GM23338 (cell line): ENCODE data around the gene ITGB7. TPM values are rescaled to one million over a fixed set of nuclear protein-coding genes. Genes with fewer than 3 reads are reported as not detected.

Experiments used
- ATAC-seq: fragments of 200-7000 bp; cut with Tn5 transposase; 3 replicates; pipeline ENCODE4 v1.9.1; 2020
- DNase-seq: peaks from one replicate; pipeline ENCODE4 v3.0.0-alpha.2; 2015; ENCODE audit warnings: low spot score
- H2AFZ ChIP-seq: fragments of 200-600 bp; sonication (generic); 2 replicates; pipeline ENCODE4 v1.8.0; 2016; ENCODE audit warnings: antibody characterized with exemption, mild to moderate bottlenecking, moderate library complexity
- H3F3A ChIP-seq: fragments of 200-600 bp; sonication (generic); replicated peaks from 2 replicates; pipeline ENCODE4 v1.8.0; 2017; ENCODE audit warnings: antibody characterized with exemption, mixed run types, low read depth
- H3K27ac ChIP-seq: fragments of 200-600 bp; sonication (generic); 2 replicates; pipeline ENCODE4 v1.6.1; 2016; ENCODE audit warnings: low read depth
- H3K27me3 ChIP-seq: fragments of 200-600 bp; sonication (generic); 2 replicates; pipeline ENCODE4 v1.8.0; 2016; ENCODE audit warnings: mild to moderate bottlenecking, mixed run types, moderate library complexity; ENCODE audit not compliant: insufficient read depth
- H3K36me3 ChIP-seq: fragments of 200-600 bp; sonication (generic); 2 replicates; pipeline ENCODE4 v1.8.0; 2016; ENCODE audit warnings: mild to moderate bottlenecking; ENCODE audit not compliant: insufficient read depth
- H3K4me1 ChIP-seq: fragments of 200-600 bp; sonication (generic); 2 replicates; pipeline ENCODE4 v1.8.0; 2016; ENCODE audit warnings: mild to moderate bottlenecking, moderate library complexity; ENCODE audit not compliant: insufficient read depth
- H3K4me2 ChIP-seq: fragments of 200-600 bp; sonication (generic); 2 replicates; pipeline ENCODE4 v1.7.1; 2017; ENCODE audit warnings: mixed run types
- H3K4me3 ChIP-seq: fragments of 200-600 bp; sonication (generic); 2 replicates; pipeline ENCODE4 v1.6.1; 2016; ENCODE audit warnings: mixed run types
- H3K79me2 ChIP-seq: fragments of 200-600 bp; sonication (generic); replicated peaks from 2 replicates; pipeline ENCODE4 v1.8.0; 2017; ENCODE audit warnings: mild to moderate bottlenecking; ENCODE audit not compliant: insufficient read depth
- H3K9me2 ChIP-seq: fragments of 200-600 bp; sonication (generic); 2 replicates; pipeline ENCODE4 v1.8.0; 2017; ENCODE audit not compliant: insufficient read depth
- H4K20me1 ChIP-seq: fragments of 200-600 bp; sonication (generic); replicated peaks from 2 replicates; pipeline ENCODE4 v1.8.0; 2017; ENCODE audit warnings: mild to moderate bottlenecking; ENCODE audit not compliant: insufficient read depth
- H3K27ac Mint-ChIP-seq: 2 replicates; pipeline ENCODE4 v1.8.0; 2020; ENCODE audit warnings: inconsistent platforms, mild to moderate bottlenecking, moderate library complexity, mixed read lengths
- H3K27me3 Mint-ChIP-seq: 3 replicates; pipeline ENCODE4 v1.8.0; 2022; ENCODE audit warnings: low read depth, mild to moderate bottlenecking, moderate library complexity, mixed read lengths, inconsistent platforms; ENCODE audit not compliant: insufficient read depth, poor library complexity
- H3K36me3 Mint-ChIP-seq: 3 replicates; pipeline ENCODE4 v1.8.0; 2021; ENCODE audit warnings: low read depth, mild to moderate bottlenecking, inconsistent platforms, moderate library complexity, mixed read lengths
- H3K4me1 Mint-ChIP-seq: 3 replicates; pipeline ENCODE4 v1.8.0; 2020; ENCODE audit warnings: mild to moderate bottlenecking, inconsistent platforms, mixed read lengths
- H3K4me3 Mint-ChIP-seq: 3 replicates; pipeline ENCODE4 v1.8.0; 2021; ENCODE audit warnings: moderate library complexity, mild to moderate bottlenecking, inconsistent platforms, mixed read lengths
- H3K9me3 Mint-ChIP-seq: 3 replicates; pipeline ENCODE4 v1.8.0; 2020; ENCODE audit warnings: moderate library complexity, mild to moderate bottlenecking, inconsistent platforms, mixed read lengths
- CREB1 ChIP-seq: fragments of 250-450 bp; sonication (Bioruptor Pico); IDR thresholded peaks from 2 replicates; pipeline ENCODE4 v1.5.0; 2020; ENCODE audit warnings: low read depth, mild to moderate bottlenecking, moderate library complexity
- ETS1 ChIP-seq: IDR thresholded peaks from 2 replicates; pipeline ENCODE4 v1.6.1; 2016; ENCODE audit warnings: antibody characterized with exemption
- EZH2 ChIP-seq: fragments of 200-600 bp; sonication (generic); IDR thresholded peaks from one replicate; pipeline ENCODE4 v1.8.0; 2017; ENCODE audit warnings: antibody characterized with exemption, mild to moderate bottlenecking, low read depth; ENCODE audit not compliant: unreplicated experiment
- EZH2phosphoT487 ChIP-seq: fragments of 200-600 bp; sonication (generic); IDR thresholded peaks from one replicate; pipeline ENCODE4 v1.8.1; 2018; ENCODE audit warnings: antibody characterized with exemption; ENCODE audit not compliant: unreplicated experiment
- JUNB ChIP-seq: IDR thresholded peaks from one replicate; pipeline ENCODE4 v1.6.1; 2016; ENCODE audit warnings: antibody characterized with exemption; ENCODE audit not compliant: unreplicated experiment
- NANOG ChIP-seq: IDR thresholded peaks from 2 replicates; pipeline ENCODE4 v1.6.1; 2016; ENCODE audit warnings: antibody characterized with exemption, borderline replicate concordance
- POLR2AphosphoS5 ChIP-seq: IDR thresholded peaks from 2 replicates; pipeline ENCODE4 v1.6.1; 2016; ENCODE audit warnings: antibody characterized with exemption, low read depth
- STAT1 ChIP-seq: IDR thresholded peaks from one replicate; pipeline ENCODE4 v1.6.1; 2016; ENCODE audit warnings: antibody characterized with exemption; ENCODE audit not compliant: unreplicated experiment
- ZNF114 ChIP-seq: fragments of 250-450 bp; sonication (Bioruptor Pico); IDR thresholded peaks from 2 replicates; pipeline ENCODE4 v1.5.0; 2020; ENCODE audit warnings: mild to moderate bottlenecking, moderate library complexity
- ZNF331 ChIP-seq: fragments of 250-450 bp; sonication (Bioruptor Pico); IDR thresholded peaks from 2 replicates; pipeline ENCODE4 v1.5.0; 2020; ENCODE audit warnings: low read depth, mild to moderate bottlenecking, moderate library complexity
- polyA plus RNA-seq: library from polyadenylated mRNA; unstranded; fragments of >200 nt; fragmentation: Nextera tagmentation; extraction: Ambion mirVana; gene quantifications from 2 replicates; pipeline ENCODE4 v1.2.1, GENCODE V29; 2016
- total RNA-seq: library from RNA; depleted of rRNA; stranded (reverse); fragments of >200 nt; shearing (Covaris generic); gene quantifications from 2 replicates; pipeline ENCODE4 v1.2.3, GENCODE V29; 2014
- TF ChIP-seq, protein P1 (sequence below): fragments of 250-450 bp; sonication (Bioruptor Pico); IDR thresholded peaks from 2 replicates; pipeline ENCODE4 v1.5.0; 2020; ENCODE audit warnings: mild to moderate bottlenecking, moderate library complexity
- TF ChIP-seq, protein P2 (sequence below), 2 experiments: fragments of 200-600 bp in 1 of 2; sonication (generic) in 1 of 2; conservative IDR thresholded peaks; 2 replicates each; pipeline versions ENCODE4 v1.5.1 to v1.6.1; 2016 to 2017; ENCODE audit warnings: antibody characterized with exemption in 2 of 2, low read depth in 2 of 2, mild to moderate bottlenecking in 2 of 2, moderate library complexity in 1 of 2

Gene ITGB7
- total and polyA plus RNA-seq, 2 experiments from 2014 or later = 0.32 TPM; not detected in 1

- TF ChIP-seq CREB1 (CRISPR knock-in tag) = no peak
- peak; percentile 77 for TF ChIP-seq ETS1
These were observed 32.1 kb downstream of the ITGB7 start (continued) for GRCh38 chr12:53174881-53175491.

- no peak for ATAC-seq
- TF ChIP-seq ZNF114 (no peak), ETS1 (no peak), EZH2 (no peak), CREB1 (CRISPR knock-in tag) (no peak), STAT1 (no peak), JUNB (no peak), ZNF331 (CRISPR knock-in tag) (no peak), EZH2phosphoT487 (no peak), POLR2AphosphoS5 (no peak), NANOG (no peak)
- TF ChIP-seq, protein P1, sequence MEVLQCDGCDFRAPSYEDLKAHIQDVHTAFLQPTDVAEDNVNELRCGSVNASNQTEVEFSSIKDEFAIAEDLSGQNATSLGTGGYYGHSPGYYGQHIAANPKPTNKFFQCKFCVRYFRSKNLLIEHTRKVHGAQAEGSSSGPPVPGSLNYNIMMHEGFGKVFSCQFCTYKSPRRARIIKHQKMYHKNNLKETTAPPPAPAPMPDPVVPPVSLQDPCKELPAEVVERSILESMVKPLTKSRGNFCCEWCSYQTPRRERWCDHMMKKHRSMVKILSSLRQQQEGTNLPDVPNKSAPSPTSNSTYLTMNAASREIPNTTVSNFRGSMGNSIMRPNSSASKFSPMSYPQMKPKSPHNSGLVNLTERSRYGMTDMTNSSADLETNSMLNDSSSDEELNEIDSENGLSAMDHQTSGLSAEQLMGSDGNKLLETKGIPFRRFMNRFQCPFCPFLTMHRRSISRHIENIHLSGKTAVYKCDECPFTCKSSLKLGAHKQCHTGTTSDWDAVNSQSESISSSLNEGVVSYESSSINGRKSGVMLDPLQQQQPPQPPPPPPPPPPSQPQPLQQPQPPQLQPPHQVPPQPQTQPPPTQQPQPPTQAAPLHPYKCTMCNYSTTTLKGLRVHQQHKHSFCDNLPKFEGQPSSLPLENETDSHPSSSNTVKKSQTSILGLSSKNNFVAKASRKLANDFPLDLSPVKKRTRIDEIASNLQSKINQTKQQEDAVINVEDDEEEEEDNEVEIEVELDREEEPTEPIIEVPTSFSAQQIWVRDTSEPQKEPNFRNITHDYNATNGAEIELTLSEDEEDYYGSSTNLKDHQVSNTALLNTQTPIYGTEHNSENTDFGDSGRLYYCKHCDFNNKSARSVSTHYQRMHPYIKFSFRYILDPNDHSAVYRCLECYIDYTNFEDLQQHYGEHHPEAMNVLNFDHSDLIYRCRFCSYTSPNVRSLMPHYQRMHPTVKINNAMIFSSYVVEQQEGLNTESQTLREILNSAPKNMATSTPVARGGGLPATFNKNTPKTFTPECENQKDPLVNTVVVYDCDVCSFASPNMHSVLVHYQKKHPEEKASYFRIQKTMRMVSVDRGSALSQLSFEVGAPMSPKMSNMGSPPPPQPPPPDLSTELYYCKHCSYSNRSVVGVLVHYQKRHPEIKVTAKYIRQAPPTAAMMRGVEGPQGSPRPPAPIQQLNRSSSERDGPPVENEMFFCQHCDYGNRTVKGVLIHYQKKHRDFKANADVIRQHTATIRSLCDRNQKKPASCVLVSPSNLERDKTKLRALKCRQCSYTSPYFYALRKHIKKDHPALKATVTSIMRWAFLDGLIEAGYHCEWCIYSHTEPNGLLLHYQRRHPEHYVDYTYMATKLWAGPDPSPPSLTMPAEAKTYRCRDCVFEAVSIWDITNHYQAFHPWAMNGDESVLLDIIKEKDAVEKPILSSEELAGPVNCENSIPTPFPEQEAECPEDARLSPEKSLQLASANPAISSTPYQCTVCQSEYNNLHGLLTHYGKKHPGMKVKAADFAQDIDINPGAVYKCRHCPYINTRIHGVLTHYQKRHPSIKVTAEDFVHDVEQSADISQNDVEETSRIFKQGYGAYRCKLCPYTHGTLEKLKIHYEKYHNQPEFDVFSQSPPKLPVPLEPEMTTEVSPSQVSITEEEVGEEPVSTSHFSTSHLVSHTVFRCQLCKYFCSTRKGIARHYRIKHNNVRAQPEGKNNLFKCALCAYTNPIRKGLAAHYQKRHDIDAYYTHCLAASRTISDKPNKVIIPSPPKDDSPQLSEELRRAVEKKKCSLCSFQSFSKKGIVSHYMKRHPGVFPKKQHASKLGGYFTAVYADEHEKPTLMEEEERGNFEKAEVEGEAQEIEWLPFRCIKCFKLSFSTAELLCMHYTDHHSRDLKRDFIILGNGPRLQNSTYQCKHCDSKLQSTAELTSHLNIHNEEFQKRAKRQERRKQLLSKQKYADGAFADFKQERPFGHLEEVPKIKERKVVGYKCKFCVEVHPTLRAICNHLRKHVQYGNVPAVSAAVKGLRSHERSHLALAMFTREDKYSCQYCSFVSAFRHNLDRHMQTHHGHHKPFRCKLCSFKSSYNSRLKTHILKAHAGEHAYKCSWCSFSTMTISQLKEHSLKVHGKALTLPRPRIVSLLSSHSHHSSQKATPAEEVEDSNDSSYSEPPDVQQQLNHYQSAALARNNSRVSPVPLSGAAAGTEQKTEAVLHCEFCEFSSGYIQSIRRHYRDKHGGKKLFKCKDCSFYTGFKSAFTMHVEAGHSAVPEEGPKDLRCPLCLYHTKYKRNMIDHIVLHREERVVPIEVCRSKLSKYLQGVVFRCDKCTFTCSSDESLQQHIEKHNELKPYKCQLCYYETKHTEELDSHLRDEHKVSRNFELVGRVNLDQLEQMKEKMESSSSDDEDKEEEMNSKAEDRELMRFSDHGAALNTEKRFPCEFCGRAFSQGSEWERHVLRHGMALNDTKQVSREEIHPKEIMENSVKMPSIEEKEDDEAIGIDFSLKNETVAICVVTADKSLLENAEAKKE (CRISPR knock-in tag) = no peak
- TF ChIP-seq, protein P2, sequence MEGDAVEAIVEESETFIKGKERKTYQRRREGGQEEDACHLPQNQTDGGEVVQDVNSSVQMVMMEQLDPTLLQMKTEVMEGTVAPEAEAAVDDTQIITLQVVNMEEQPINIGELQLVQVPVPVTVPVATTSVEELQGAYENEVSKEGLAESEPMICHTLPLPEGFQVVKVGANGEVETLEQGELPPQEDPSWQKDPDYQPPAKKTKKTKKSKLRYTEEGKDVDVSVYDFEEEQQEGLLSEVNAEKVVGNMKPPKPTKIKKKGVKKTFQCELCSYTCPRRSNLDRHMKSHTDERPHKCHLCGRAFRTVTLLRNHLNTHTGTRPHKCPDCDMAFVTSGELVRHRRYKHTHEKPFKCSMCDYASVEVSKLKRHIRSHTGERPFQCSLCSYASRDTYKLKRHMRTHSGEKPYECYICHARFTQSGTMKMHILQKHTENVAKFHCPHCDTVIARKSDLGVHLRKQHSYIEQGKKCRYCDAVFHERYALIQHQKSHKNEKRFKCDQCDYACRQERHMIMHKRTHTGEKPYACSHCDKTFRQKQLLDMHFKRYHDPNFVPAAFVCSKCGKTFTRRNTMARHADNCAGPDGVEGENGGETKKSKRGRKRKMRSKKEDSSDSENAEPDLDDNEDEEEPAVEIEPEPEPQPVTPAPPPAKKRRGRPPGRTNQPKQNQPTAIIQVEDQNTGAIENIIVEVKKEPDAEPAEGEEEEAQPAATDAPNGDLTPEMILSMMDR (conservative IDR thresholded peaks at IDR 0.05; ENCODE audit: low read depth in 2 of 2) = no peak
These were observed 33.9 kb downstream of the ITGB7 start for GRCh38 chr12:53173085-53173715.

More at GRCh38 chr12:53173085-53173715, 33.9 kb downstream of the ITGB7 start:
- Histone ChIP-seq H4K20me1 (peaks cover 14% of the 10 kb centered on the region), H3F3A (no peaks in the 10 kb centered on the region), H3K27ac (no peak overlapping the region), H3K36me3 (no peaks in the 10 kb centered on the region), H2AFZ (no peak overlapping the region), H3K79me2 (no peaks in the 10 kb centered on the region), H3K4me2 (no peak overlapping the region), H3K9me2 (no peaks in the 10 kb centered on the region), H3K27me3 (peaks cover 84% of the 10 kb centered on the region), H3K4me1 (peaks cover 7% of the 10 kb centered on the region), H3K4me3 (no peak overlapping the region)
- no peak overlapping the region for H3K4me3 Mint-ChIP-seq
- peaks cover 24% of the 10 kb centered on the region for H3K4me1 Mint-ChIP-seq
- H3K36me3 Mint-ChIP-seq = peaks cover 2% of the 10 kb centered on the region; the same call in 1 of the 3 replicates
- no peaks in the 10 kb centered on the region for H3K9me3 Mint-ChIP-seq
- H3K27ac Mint-ChIP-seq = no peak overlapping the region
- DNase-seq = no peak
- H3K27me3 Mint-ChIP-seq = peaks cover 81% of the 10 kb centered on the region
